Neural cell (in vitro differentiated cells): ENCODE results near the gene PRR12. TPM values are rescaled to one million over a fixed set of nuclear protein-coding genes. Genes with fewer than 3 reads are reported as not detected.

ENCODE experiments used
- H2AFZ ChIP-seq: fragments of 200-600, 300-800 bp; sonication (generic), shearing (Covaris generic); 2 replicates; pipeline ENCODE4 v1.6.0; 2014; ENCODE audit warnings: low read depth, mild to moderate bottlenecking, antibody characterized with exemption, low read length, moderate library complexity
- H3F3A ChIP-seq: fragments of 200-600 bp; shearing (Covaris generic); 2 replicates; pipeline ENCODE4 v1.6.1; 2016; ENCODE audit warnings: mild to moderate bottlenecking, moderate library complexity, mixed read lengths, antibody characterized with exemption, low read length; ENCODE audit not compliant: insufficient read depth, poor library complexity, severe bottlenecking
- H3K27ac ChIP-seq: fragments of 200-600, 300-800 bp; sonication (generic), shearing (Covaris generic); 2 replicates; pipeline ENCODE4 v1.5.1; 2014; ENCODE audit warnings: mild to moderate bottlenecking, low read length, moderate library complexity
- H3K27me3 ChIP-seq: fragments of 300-800, 200-600 bp; sonication (generic), shearing (Covaris generic); 2 replicates; pipeline ENCODE4 v1.6.0; 2014; ENCODE audit warnings: mild to moderate bottlenecking, low read depth, low read length, moderate library complexity; ENCODE audit not compliant: insufficient read depth
- H3K36me3 ChIP-seq: fragments of 300-800, 200-600 bp; sonication (generic), shearing (Covaris generic); 2 replicates; pipeline ENCODE4 v1.5.1; 2014; ENCODE audit warnings: mild to moderate bottlenecking, antibody characterized with exemption, low read length, moderate library complexity; ENCODE audit not compliant: insufficient read depth
- H3K4me2 ChIP-seq: fragments of 300-800, 200-600 bp; sonication (generic), shearing (Covaris generic); 2 replicates; pipeline ENCODE4 v1.6.0; 2014; ENCODE audit warnings: mild to moderate bottlenecking, low read length
- H3K4me3 ChIP-seq: fragments of 300-800, 200-600 bp; sonication (generic), shearing (Covaris generic); 2 replicates; pipeline ENCODE4 v1.5.1; 2014; ENCODE audit warnings: mild to moderate bottlenecking, low read length, moderate library complexity
- H3K79me2 ChIP-seq: fragments of 200-600 bp; shearing (Covaris generic); replicated peaks from 2 replicates; pipeline ENCODE4 v1.6.0; 2014; ENCODE audit warnings: mild to moderate bottlenecking, low read length, moderate library complexity; ENCODE audit not compliant: insufficient read depth
- H3K9ac ChIP-seq: fragments of 300-800, 200-600 bp; sonication (generic), shearing (Covaris generic); 2 replicates; pipeline ENCODE4 v1.6.1; 2016; ENCODE audit warnings: mild to moderate bottlenecking, low read length, mixed read lengths
- H3K9me2 ChIP-seq: fragments of 200-600 bp; shearing (Covaris generic); 2 replicates; pipeline ENCODE4 v1.6.1; 2016; ENCODE audit warnings: mild to moderate bottlenecking, low read length, mixed read lengths; ENCODE audit not compliant: insufficient read depth
- H3K9me3 ChIP-seq: fragments of 200-600, 300-800 bp; sonication (generic), shearing (Covaris generic); 2 replicates; pipeline ENCODE4 v1.6.1; 2016; ENCODE audit warnings: mild to moderate bottlenecking, mixed run types, low read length, moderate library complexity, mixed read lengths
- H4K20me1 ChIP-seq: fragments of 200-600 bp; shearing (Covaris generic); 2 replicates; pipeline ENCODE4 v1.6.1; 2016; ENCODE audit warnings: mild to moderate bottlenecking, mixed run types; ENCODE audit not compliant: insufficient read depth
- EP300 ChIP-seq: fragments of 450-650 bp; conservative IDR thresholded peaks from 2 replicates; pipeline ENCODE4 v1.6.1; 2014; ENCODE audit warnings: antibody characterized with exemption, mild to moderate bottlenecking, moderate library complexity; ENCODE audit not compliant: poor library complexity, severe bottlenecking
- EZH2 ChIP-seq: fragments of 200-600, 300-800 bp; shearing (Covaris generic), sonication (generic); IDR thresholded peaks from 2 replicates; pipeline ENCODE4 v1.6.1; 2014; ENCODE audit warnings: antibody characterized with exemption, low read length, borderline replicate concordance, mild to moderate bottlenecking; ENCODE audit not compliant: insufficient read depth, poor library complexity, severe bottlenecking
- MXI1 ChIP-seq: fragments of 450-650 bp; conservative IDR thresholded peaks from 2 replicates; pipeline ENCODE4 v1.6.1; 2014; ENCODE audit warnings: antibody characterized with exemption, mild to moderate bottlenecking; ENCODE audit not compliant: poor library complexity, severe bottlenecking
- POLR2AphosphoS5 ChIP-seq: IDR thresholded peaks from 2 replicates; pipeline ENCODE4 v1.6.1; 2012
- RAD21 ChIP-seq: fragments of 450-650 bp; conservative IDR thresholded peaks from 2 replicates; pipeline ENCODE4 v1.6.1; 2014; ENCODE audit warnings: antibody characterized with exemption, mild to moderate bottlenecking, moderate library complexity
- SMC3 ChIP-seq: fragments of 450-650 bp; conservative IDR thresholded peaks from 2 replicates; pipeline ENCODE4 v1.6.1; 2014; ENCODE audit warnings: antibody characterized with exemption, mild to moderate bottlenecking, moderate library complexity; ENCODE audit not compliant: poor library complexity
- TAF1 ChIP-seq: IDR thresholded peaks from 2 replicates; pipeline ENCODE4 v1.6.1; 2012; ENCODE audit warnings: low read depth
- polyA plus RNA-seq: library from polyadenylated mRNA; depleted of rRNA; stranded (reverse); fragments of >200 nt; gene quantifications from 2 replicates; pipeline ENCODE4 v1.2.3, GENCODE V29; 2014
- TF ChIP-seq, protein P1 (sequence below): IDR thresholded peaks from 2 replicates; pipeline ENCODE4 v1.6.1; 2012; ENCODE audit warnings: borderline replicate concordance
- TF ChIP-seq, protein P2 (sequence below): fragments of 450-650 bp; IDR thresholded peaks from 2 replicates; pipeline ENCODE4 v1.5.1; 2014; ENCODE audit warnings: antibody characterized with exemption, mild to moderate bottlenecking, moderate library complexity; ENCODE audit not compliant: poor library complexity, severe bottlenecking

PRR12 gene
- polyA plus RNA-seq, 1 donor from 2014 or later, result 1.2 TPM

DNA sequence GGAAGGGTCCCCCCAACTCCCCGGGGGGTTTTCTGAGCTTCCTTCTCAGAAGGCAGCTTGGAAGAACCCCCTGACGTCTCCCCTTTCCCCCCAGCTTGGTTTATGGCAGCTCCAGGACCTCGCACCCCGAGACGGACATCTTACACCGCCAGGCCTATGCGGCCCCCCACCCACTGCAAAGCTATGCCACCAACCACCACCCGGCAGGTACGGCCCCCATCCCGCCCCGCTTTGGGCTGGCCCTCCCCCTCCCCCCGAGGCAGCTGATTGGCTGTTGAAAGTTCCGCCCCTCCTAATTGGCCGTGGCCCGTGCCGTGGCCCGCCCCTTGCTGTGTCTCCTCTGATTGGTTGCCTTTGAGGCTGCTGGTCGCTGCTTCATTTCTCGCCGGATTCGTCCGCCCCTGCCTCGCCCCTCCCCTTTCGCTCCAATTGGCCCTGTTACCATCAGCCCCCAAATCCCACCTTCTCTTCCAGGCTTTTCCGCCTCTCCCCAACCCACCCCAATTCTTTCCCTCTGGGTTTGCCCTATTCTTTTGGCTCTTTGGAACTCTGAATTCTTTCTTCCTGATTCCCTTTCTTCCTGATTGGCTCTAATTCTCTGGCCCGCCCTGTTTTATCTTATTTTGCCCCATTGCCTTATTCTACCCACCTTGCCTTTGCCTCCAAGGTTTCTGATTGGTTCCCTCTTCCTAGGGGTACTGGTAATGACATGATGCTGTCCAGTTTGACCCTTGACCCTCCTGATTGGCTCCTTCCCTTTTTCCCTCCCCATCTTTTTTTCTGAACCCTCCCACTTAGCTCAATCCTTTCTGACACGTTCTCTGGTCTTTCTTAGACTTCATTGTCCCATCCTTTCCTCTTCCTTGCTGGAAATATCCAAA is 2.5 kb downstream of the PRR12 start:
- Histone ChIP-seq H3K9ac (peak overlapping the region; percentile 96), H3K27me3 (no peaks in the 10 kb centered on the region), H3K9me3 (no peaks in the 10 kb centered on the region), H3K4me3 (peak overlapping the region; percentile 95), H3K9me2 (no peaks in the 10 kb centered on the region), H3K79me2 (peaks cover 23% of the 10 kb centered on the region), H3K27ac (peak overlapping the region; percentile 97), H3K36me3 (no peaks in the 10 kb centered on the region), H4K20me1 (no peaks in the 10 kb centered on the region), H2AFZ (no peak overlapping the region), H3F3A (no peaks in the 10 kb centered on the region), H3K4me2 (peak overlapping the region; percentile 67)
- TF ChIP-seq, protein P1, sequence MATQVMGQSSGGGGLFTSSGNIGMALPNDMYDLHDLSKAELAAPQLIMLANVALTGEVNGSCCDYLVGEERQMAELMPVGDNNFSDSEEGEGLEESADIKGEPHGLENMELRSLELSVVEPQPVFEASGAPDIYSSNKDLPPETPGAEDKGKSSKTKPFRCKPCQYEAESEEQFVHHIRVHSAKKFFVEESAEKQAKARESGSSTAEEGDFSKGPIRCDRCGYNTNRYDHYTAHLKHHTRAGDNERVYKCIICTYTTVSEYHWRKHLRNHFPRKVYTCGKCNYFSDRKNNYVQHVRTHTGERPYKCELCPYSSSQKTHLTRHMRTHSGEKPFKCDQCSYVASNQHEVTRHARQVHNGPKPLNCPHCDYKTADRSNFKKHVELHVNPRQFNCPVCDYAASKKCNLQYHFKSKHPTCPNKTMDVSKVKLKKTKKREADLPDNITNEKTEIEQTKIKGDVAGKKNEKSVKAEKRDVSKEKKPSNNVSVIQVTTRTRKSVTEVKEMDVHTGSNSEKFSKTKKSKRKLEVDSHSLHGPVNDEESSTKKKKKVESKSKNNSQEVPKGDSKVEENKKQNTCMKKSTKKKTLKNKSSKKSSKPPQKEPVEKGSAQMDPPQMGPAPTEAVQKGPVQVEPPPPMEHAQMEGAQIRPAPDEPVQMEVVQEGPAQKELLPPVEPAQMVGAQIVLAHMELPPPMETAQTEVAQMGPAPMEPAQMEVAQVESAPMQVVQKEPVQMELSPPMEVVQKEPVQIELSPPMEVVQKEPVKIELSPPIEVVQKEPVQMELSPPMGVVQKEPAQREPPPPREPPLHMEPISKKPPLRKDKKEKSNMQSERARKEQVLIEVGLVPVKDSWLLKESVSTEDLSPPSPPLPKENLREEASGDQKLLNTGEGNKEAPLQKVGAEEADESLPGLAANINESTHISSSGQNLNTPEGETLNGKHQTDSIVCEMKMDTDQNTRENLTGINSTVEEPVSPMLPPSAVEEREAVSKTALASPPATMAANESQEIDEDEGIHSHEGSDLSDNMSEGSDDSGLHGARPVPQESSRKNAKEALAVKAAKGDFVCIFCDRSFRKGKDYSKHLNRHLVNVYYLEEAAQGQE, result no peak
- peak; percentile 49 for TF ChIP-seq POLR2AphosphoS5

GRCh38 chr19:49594157-49594992 is 3.4 kb downstream of the PRR12 start:
- peak overlapping the region; percentile 27 for H3K9ac ChIP-seq
- peak overlapping the region; percentile 95 for H3K4me3 ChIP-seq
- no peaks in the 10 kb centered on the region for H4K20me1 ChIP-seq

More at GRCh38 chr19:49594157-49594992, 3.4 kb downstream of the PRR12 start:
- H3K9me2 ChIP-seq, result no peaks in the 10 kb centered on the region
- H3K9me3 ChIP-seq, result no peaks in the 10 kb centered on the region
- peak overlapping the region; percentile 48 for H3K27ac ChIP-seq
- no peaks in the 10 kb centered on the region for H3K27me3 ChIP-seq
- H2AFZ ChIP-seq, result no peak overlapping the region
- peak overlapping the region; percentile 41 for H3K4me2 ChIP-seq
- no peaks in the 10 kb centered on the region for H3K36me3 ChIP-seq
- H3K79me2 ChIP-seq, result peaks cover 27% of the 10 kb centered on the region
- TF ChIP-seq POLR2AphosphoS5, result no peak
- TF ChIP-seq EP300, result no peak
- TF ChIP-seq, protein P2, sequence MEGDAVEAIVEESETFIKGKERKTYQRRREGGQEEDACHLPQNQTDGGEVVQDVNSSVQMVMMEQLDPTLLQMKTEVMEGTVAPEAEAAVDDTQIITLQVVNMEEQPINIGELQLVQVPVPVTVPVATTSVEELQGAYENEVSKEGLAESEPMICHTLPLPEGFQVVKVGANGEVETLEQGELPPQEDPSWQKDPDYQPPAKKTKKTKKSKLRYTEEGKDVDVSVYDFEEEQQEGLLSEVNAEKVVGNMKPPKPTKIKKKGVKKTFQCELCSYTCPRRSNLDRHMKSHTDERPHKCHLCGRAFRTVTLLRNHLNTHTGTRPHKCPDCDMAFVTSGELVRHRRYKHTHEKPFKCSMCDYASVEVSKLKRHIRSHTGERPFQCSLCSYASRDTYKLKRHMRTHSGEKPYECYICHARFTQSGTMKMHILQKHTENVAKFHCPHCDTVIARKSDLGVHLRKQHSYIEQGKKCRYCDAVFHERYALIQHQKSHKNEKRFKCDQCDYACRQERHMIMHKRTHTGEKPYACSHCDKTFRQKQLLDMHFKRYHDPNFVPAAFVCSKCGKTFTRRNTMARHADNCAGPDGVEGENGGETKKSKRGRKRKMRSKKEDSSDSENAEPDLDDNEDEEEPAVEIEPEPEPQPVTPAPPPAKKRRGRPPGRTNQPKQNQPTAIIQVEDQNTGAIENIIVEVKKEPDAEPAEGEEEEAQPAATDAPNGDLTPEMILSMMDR, result no peak
- no peak for TF ChIP-seq RAD21
- no peak for TF ChIP-seq TAF1
- TF ChIP-seq, protein P1, result no peak
- TF ChIP-seq MXI1, result no peak
- no peak for TF ChIP-seq EZH2
- no peak for TF ChIP-seq SMC3
- H3F3A ChIP-seq, result no peaks in the 10 kb centered on the region
